Measurements from ENCODE around the gene MSANTD2. TPM values are rescaled to one million over a fixed set of nuclear protein-coding genes. Genes with fewer than 3 reads are reported as not detected.

MSANTD2 gene
- total and polyA plus RNA-seq, 2 of the 4 experiments (the other 2 are of a cell fraction): 5.0 to 6.0 TPM

DNA sequence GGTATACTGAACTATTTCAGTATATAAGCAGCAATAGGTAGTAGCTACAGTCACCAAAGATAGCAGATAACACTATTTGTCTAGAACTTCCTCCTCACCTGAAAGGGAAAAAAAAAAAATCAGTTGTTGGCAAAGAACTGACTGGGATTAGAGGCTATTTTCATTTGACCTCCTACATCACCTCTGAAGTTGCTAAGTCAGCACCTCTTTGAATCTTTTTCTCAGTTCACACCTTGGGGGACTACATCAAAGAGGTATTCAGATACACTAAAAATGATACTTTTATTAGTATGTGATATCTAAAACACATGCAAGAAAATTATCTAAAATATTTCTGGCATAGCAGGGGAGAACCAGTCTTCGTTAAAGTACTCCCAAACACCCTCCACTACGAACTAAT lies 16.2 kb downstream of the MSANTD2 start:
- dilution Hi-C loops (cut with HindIII; ENCODE audit: low sequenced_read_pairs, unreplicated experiment) (no loop called here), in situ Hi-C loops (cut with MboI; ENCODE audit: low sequenced_read_pairs) (no loop called here), intact Hi-C loops (cut with micrococcal nuclease) (no loop called here)
- Histone ChIP-seq H3K23ac (ENCODE audit: low read depth, low read length) (no peak overlapping the region), H3K27me3 (ENCODE audit: control insufficient read depth, insufficient read depth, low read length) (no peaks in the 10 kb centered on the region), H3K14ac (replicated peaks; ENCODE audit: low read depth, low read length) (no peak overlapping the region), H3K18ac (ENCODE audit: low read depth, low read length) (no peak overlapping the region), H4K8ac (ENCODE audit: low read depth in 2 of 2, low read length in 2 of 2) (no peak overlapping the region), H3K4ac (ENCODE audit: low read depth, low read length) (no peak overlapping the region), H3K4me3 (ENCODE audit: insufficient read depth, low read depth, low read length) (no peak overlapping the region), H3K9me1 (ENCODE audit: insufficient read depth, low read length) (no peaks in the 10 kb centered on the region; the same call in 1 of the 2 replicates), H2AFZ (replicated peaks; ENCODE audit: low read length, poor library complexity) (no peak overlapping the region), H3K27ac (ENCODE audit: insufficient read depth, low read length) (no peak overlapping the region), H3K36me3 (ENCODE audit: control insufficient read depth, insufficient read depth, low read length) (no peaks in the 10 kb centered on the region), H2AK9ac (replicated peaks; ENCODE audit: low read depth, low read length, poor library complexity) (no peak overlapping the region), H2BK5ac (ENCODE audit: low read depth, low read length, poor library complexity, severe bottlenecking) (no peak overlapping the region), H3K9ac (ENCODE audit: low read depth, low read length) (no peak overlapping the region), H3K4me1 (ENCODE audit: control insufficient read depth, insufficient read depth, low read length) (no peaks in the 10 kb centered on the region), H2AK5ac (ENCODE audit: low read depth, low read length) (no peak overlapping the region), H4K5ac (ENCODE audit: low read depth, low read length) (no peak overlapping the region), H4K91ac (ENCODE audit: insufficient read depth, low read depth, low read length) (no peak overlapping the region), H3K9me3 (ENCODE audit: control insufficient read depth, insufficient read depth, low read length) (no peaks in the 10 kb centered on the region), H2BK15ac (ENCODE audit: low read depth, low read length) (no peak overlapping the region), H3K56ac (ENCODE audit: extremely low read depth, insufficient read depth, low read length) (no peak overlapping the region), H2BK120ac (ENCODE audit: low read depth, low read length) (no peak overlapping the region), H3K4me2 (ENCODE audit: low read depth, low read length) (no peak overlapping the region), H4K20me1 (ENCODE audit: insufficient read depth, low read length) (peaks cover 17% of the 10 kb centered on the region; the same call in 1 of the 2 replicates), H2BK20ac (ENCODE audit: low read depth, low read length) (no peak overlapping the region), H3K79me1 (ENCODE audit: low read depth in 1 of 2, low read length in 2 of 2) (peaks cover 6 to 53% of the 10 kb centered on the region in 2 experiments; a peak in 3 of 4 replicates)
- ChIA-PET POLR2A (ENCODE audit: unreplicated experiment) (no interaction called here), CTCF (interaction anchor here (0.7 kb wide), 2 partner anchors 30 to 66 kb away, joined by 3 to 6 read pairs; no protein-coding TSS in a partner anchor)
- no TSS peak for BruUV-seq (replicated peaks)
- peak; percentile 23; the same call in 1 of the 2 replicates for TF ChIP-seq MAFK (IDR thresholded peaks at IDR 0.05; ENCODE audit: low read depth, low read length)
- TF ChIP-seq, protein P1, sequence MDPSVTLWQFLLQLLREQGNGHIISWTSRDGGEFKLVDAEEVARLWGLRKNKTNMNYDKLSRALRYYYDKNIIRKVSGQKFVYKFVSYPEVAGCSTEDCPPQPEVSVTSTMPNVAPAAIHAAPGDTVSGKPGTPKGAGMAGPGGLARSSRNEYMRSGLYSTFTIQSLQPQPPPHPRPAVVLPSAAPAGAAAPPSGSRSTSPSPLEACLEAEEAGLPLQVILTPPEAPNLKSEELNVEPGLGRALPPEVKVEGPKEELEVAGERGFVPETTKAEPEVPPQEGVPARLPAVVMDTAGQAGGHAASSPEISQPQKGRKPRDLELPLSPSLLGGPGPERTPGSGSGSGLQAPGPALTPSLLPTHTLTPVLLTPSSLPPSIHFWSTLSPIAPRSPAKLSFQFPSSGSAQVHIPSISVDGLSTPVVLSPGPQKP (IDR thresholded peaks at IDR 0.05; ENCODE audit: borderline replicate concordance, low read depth, low read length): no peak
- no CpG with 5 or more reads among the region's 2 CpGs for WGBS, 2 experiments (ENCODE audit: extremely low coverage in 2 of 2, insufficient read length in 1 of 2)
- DNase-seq: no peak
- no peak for ATAC-seq (ENCODE audit: low read depth)
